GM19467 (cell line): ENCODE measurements around the gene ADAMTS12.

Source experiments
- ATAC-seq: cut with Tn5 transposase; IDR thresholded peaks from one replicate; pipeline ENCODE4 v1.9.1; 2021; ENCODE audit warnings: mild to moderate bottlenecking, moderate library complexity; ENCODE audit not compliant: unreplicated experiment

Gene ADAMTS12

DNA sequence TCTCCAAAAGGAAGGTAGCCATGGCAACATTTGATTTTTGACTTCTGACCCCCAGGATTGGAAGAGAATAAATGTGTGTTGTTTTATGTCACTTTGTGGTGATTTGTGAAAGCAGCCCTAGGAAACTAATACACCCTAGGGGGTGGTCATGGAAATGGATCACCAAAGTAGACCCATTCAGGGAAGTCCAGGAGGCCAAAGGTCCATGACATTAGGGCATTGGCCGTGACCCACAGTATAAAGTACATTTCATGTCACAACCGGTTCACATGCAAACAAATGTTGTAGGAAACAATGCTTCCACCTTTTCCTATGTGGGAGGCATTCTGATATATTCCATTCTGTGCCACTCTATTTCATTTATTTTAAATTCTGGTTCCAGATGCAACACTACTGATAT, 128.4 kb downstream of the ADAMTS12 start:
- no peak for ATAC-seq

DNA sequence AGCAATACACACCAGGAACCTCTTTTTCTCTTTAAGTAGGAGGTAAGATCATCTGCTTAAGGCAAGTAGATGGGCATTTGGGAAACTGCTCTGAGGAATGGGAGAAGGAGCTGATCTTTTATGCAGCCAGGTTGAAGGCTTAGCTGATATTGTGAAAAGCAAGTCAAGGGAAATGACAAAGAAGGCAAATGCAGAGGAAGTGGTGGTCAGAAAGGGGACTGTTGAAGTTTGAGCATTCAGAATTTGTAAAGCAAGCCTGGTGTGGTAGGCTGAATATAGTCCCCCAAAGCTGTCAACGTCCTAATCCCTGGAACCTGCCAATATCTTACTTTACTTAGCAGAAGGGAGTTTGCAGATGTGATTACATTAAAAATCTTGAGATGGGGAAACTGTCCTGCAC, 128.9 kb downstream of the ADAMTS12 start:
- no peak for ATAC-seq

DNA sequence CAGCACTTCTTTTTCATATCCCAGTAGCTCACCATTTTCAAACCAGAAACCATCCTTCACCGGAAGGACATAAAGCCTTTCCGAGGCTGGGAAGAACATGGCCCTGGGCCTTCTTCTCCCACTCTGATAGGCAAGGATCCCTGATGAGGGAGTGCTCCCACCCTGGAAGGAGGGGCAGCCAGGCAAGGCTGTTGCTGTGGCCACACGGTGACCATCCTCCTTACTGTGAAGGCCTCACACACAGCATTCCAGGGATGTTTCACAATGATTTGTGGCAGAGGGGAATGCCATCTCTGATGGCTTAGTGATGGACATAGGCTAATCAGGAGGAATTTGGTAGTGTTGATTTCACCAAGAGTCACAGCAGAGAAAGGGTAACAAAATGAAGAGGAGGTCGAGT, 130.7 kb downstream of the ADAMTS12 start:
- no peak for ATAC-seq

DNA sequence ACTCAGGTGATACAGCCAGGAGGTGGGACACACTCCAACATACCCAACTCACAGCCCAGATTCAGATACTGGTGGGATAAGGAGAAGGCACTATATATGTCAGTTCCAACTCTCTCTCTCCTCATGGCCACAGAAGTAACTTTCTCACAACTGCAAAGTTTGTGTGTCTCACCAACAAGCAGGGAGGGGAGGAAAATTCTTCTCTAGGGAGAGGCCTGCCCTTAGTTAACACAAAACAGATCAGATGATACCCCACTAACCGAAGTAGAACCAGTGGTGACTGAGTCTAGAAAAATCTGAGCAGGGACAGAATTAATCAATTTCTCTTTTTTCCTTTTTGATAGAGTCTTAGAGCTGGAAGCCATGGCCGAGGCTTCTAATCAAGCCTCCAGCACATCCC, 133.1 kb downstream of the ADAMTS12 start:
- ATAC-seq, result no peak

DNA sequence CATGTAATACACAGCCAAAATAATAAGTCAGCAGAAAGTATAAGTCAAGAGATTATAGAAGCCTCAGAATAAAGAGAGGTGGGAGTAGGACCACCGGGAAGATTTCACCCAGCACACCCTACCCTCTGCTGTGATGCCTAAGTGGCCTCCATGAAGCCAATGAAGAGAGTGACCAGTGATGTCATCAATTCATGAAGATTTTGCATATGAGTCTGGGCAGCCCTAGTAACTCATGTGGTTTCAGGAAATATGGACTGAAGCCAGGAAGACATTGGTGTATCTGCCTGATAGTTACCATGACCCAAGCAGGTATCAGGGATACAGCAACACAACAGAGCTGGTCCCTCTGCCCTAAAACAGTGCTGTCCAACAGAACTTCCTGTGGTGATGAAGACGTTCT, 135.3 kb downstream of the ADAMTS12 start:
- no peak for ATAC-seq

DNA sequence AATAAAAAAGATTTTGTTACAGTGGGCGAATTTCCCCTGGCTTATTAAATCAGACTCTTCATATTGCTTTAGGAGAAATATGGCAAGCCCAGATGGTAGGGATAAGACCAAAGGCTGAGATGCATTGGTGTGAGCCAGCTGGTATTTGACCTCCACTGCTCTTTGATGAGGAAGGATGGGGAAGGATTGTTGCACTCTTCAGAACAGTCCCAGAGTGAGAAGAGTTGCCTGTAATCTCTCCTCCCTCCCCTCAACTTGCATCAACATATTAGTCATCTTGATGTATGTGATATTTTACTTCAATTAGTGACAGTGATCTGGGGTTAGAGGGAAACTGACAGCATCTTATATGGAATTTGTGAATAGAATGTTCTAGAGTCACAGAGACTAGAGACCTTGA, 136.6 kb downstream of the ADAMTS12 start:
- ATAC-seq, result no peak

DNA sequence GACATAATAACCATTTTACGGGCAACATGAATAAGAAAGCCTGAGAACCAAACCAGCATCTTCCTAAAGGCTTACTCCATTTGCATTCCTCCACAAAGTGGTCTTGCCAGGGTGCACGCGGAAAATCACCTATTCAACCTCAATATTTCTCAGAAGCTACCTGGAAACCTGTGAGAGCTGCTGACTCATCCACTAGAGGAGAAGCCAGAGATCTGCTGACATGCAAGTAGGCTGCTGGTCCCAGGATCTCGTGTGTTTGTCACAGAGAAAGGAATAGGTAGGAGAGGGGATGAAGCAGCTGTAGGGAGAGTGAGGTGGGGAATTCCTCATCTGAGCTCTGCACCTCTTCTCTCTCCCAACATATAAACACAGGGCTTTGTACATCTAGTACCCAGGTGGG, 138.1 kb downstream of the ADAMTS12 start:
- ATAC-seq, result no peak

DNA sequence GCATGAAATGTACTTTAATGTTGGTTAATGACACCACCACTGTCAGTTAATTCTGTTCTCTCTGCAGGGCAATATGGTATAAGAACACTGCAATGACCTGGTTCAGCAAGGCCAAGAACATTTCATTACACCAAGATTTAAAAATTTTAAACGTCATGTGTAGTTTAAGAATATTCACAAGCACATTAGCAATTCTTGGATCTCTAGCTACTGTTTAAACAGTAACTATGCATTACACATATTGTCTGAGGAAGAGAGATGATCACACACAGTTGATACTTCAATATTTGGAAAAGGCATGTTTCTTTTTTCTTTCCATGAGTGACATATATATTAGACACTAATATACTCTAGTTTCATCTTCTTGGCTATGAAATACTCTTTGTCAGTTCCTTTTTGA, 143.0 kb downstream of the ADAMTS12 start:
- ATAC-seq, result no peak

DNA sequence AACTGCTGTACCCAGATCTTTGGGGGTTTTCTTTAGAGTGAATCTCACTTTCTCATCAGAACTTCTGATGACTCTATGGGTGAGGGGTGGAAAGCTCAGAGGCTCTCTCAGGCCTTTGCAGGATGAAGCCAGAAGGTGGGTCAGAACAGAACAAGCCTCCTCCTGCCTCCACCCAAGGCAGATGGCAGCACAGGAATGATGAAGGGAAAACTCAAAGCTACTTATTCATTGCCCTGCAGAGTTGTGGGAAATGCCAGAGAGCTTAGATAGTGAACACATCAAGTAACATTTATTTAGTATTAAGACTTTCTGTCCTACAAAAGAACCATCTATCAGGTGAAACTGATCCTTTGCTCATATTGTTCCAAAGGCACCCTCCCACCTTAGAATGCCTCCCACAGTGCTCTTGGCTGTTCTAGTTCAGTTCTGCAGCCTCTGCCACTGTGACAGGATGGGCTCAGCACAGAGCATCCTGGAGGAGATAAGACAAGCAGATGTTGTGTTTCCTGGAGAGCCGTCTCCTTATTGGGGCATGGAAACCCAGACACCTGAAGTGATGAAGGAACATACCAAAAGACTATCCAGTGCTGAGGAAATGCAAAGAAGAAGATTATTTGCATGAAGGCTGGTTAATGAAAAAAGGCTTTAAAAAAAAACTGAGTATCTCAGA, 146.6 kb downstream of the ADAMTS12 start:
- ATAC-seq, result no peak

DNA sequence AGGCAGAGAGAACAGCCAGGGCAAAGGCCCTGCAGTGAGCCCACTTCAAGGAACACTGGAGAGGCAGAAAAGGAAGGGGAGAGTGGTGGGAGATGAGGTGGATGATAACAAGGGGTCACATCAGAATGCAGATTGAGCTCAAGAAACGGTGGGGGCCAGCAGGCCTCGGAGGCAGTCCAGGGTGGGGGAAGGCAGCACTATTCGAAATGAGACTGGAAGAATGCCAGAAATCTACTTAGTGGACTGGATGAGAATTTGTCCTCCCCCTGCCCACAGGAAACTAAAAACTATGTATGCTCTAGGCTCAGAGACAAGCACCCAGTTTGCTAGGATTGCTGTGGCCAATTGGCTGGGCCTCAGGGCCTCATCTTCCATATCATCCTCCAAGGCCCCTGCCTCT, 148.7 kb downstream of the ADAMTS12 start:
- ATAC-seq, result no peak

DNA sequence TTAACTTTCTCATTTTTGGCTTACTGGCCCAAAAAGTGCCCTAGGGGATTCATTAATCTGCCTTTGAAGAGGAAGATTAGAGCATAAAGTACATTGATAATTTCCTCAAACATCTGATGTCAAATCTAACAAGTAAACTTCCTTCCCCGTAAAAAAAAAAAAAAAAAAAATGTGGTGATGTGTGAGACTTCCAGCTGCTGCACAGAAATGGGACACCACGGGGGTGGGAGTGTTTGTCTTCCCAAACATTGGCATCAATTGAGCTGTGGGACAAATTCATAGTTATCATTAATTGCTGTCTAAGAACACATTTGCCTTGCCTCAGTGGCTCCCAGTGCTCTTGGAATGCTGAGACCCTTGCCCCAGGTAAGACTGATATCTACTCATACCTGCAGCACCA, 149.6 kb downstream of the ADAMTS12 start:
- ATAC-seq, result no peak

DNA sequence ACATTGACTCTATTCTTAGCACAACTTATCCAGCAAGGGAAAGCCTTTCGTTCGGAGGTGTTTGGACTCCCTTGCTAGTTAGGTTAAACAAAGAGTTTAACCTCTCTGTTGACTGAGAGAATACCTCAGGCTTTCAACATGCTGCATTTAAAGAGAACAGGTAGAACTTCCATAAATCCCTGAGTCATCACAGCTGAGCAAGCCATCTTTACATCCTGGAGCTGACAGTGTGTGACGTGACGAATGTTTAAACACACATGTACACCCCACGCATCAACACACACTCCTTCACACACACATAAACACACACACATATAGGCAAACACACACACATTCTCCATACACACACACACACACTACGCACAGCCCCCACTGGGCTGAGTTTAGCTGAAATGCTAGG, 152.8 kb downstream of the ADAMTS12 start:
- ATAC-seq, result no peak

DNA sequence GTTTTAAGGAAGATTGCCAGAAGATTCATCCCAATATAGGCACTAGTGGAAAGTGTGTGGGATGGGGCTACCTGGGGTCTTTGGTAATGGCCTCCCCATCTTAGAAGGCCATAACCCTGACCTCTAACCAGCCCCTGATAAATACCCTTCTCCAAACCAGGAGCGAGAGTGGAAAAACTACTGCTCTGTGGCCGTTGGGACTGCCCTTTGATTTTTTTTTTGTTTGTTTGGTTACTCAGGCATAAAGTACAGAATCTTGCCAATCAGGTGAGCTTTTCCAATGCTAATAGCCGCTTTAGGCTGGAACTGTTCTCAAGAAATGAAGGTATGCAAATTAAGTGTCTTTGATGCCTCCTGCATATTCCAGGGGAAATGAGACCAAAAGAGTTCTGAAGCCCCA, 153.7 kb downstream of the ADAMTS12 start:
- no peak for ATAC-seq

DNA sequence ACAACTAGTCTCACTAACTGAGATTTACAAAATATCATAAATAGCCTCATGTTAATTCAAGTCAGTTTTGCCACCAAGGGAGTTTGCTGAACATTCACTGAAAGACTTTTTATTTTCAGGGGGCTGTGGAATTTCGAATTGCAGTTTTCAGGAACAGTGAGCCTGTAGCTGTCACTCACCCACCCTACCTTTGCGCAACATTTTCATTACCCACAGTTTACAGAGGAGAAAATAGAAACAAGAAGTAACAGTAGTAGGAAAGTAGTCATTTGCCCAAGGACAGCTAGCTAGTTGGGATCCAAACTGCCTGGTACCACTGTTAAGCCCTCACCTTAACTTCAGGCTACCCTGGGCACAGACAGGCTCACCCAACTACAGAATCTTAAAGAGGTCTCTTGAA, 154.1 kb downstream of the ADAMTS12 start:
- ATAC-seq, result no peak

DNA sequence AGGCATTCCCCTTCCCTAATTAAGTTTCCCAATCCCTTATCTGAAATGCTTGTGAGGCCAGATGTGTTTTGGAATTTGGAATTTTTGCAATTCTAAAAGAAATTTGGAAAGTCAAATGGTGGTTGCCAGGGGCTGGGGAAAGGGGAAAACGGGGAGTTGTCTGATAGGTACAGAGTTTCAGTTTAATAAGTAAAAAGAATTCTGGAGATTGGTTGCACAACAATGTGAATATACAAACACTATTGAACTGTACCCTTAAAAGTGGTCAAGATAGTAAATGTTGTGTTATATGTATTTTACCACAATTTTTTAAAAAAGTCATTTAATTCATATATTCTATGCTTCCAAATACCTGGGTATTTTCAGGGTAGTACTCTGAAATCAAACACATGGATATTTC, 154.5 kb downstream of the ADAMTS12 start:
- no peak for ATAC-seq

DNA sequence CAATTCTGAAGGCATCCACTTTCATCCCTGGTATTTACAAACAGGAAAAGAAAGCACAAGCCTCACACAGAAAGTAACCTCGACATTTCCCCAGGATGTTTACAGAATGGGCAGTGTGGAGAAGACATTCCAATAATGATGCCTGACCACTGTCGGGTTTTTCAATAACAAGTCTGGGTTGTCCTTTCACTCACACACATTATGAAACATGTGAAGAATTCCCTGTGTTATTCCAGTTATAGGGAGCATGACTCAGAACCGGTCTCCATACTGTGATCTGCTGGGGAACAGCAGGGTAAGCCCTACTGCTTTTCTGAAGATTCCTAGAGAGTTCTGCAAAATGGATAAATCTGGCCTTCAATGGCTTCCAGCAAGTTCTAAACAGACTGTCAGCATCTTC, 155.3 kb downstream of the ADAMTS12 start:
- ATAC-seq, result no peak

DNA sequence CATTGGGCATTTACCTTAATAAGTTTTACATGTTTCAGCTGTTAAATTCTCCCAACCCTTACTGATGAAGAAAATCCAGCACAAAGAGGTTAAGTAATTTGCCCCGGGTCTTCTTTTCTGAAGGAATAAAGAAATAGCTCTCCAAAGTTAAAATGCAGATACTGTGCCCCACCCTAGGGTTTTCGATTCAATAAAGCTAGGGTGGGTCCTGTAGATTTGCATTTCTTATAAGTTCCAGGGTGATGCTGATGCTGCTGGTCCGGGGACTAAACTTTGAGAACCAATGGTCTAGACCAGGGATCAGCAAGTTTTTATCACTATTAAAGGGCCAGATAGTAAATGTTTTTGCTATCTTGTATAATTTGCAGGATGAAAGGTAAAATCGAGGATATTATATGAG, 156.7 kb downstream of the ADAMTS12 start:
- no peak for ATAC-seq

DNA sequence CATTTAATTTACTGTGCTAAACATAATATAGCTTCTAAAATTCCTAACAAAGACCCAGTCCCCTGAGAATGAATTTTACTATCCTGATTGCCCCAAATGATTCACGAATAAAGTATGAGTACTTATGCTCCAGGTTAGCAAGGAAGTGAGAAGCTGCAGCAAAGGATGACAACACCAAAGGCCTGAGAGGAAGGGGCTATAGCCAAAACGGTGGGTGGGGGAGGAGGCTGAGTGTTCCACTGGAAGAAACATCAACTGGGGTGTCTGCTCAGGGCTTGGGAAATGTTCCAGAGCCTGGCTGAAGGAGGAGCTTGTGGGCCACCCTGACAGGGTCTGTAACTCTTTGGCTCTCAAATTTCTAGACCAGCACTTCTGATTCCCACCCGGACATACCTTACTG, 157.3 kb downstream of the ADAMTS12 start:
- ATAC-seq, result no peak

DNA sequence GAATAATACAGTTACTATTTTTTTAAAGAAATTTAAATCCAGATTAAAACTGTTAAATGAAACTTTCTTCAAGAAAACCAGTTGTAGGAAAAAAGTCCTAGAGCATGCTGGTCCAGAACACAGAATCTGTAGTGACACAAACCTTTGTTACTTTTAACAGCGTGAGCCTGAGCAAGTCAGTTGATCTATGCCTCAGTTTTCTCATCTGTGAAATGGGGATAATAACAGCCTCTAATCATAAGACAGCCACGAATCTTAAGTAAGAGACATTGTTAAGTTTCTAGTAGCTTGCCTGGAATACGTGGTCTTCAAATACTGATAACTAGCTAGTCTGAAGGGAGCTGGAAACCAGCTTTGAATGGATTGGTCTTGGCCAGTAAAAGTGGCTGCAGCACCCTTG, 158.6 kb downstream of the ADAMTS12 start:
- no peak for ATAC-seq

DNA sequence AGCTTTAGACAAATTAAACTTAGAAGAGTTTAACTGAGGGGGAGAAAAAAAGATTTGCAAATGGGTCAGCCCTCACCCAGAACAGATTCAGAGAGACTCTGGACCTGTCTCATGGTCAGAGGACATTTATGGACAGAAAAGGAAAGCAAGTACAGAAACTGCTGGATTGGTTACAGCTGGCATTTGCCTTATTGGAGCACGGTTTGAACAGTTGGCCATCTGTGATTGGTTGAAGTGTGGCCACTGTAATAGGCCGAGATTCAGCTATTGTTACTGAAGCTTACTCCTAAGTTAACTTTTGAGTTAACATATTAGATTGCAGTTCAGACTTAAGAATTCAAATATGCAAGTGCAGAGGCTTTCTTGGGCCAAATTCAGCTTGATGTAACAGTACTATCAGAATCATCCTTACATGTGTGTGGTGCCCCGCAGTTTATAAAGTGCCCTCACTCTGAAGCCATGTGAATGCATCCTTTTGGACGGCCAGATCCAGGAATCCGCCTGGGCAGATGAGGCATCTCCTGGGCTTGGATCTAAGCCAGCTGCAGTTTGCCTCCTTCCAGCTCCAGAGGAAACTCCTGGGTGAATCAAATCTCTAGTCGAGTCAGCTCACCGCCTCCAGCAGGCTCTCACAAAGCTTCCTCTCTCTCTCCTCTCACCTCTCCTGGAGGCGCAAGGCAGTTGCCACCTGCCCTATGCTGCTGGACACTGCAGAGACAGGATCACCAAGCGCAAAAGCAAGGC, 165.2 kb downstream of the ADAMTS12 start:
- ATAC-seq, result no peak

DNA sequence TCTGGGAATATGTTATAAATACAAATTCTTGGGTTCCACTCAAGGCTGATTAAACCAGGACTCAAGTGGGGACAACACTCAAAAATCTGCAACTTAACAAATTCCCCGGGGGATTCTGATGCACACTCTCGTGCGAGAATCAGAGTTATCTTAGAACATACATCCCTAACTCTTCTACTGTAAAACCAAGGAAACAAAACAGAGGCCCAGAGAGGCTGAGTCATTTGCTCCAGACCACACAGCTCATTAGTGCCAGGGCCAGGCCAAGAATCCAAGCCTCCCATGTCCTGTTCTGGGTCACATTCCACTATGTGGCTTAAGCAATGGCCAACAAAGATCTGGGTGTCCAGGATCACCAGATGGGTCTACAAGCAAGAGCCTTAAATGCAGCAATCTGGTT, 166.0 kb downstream of the ADAMTS12 start:
- no peak for ATAC-seq

DNA sequence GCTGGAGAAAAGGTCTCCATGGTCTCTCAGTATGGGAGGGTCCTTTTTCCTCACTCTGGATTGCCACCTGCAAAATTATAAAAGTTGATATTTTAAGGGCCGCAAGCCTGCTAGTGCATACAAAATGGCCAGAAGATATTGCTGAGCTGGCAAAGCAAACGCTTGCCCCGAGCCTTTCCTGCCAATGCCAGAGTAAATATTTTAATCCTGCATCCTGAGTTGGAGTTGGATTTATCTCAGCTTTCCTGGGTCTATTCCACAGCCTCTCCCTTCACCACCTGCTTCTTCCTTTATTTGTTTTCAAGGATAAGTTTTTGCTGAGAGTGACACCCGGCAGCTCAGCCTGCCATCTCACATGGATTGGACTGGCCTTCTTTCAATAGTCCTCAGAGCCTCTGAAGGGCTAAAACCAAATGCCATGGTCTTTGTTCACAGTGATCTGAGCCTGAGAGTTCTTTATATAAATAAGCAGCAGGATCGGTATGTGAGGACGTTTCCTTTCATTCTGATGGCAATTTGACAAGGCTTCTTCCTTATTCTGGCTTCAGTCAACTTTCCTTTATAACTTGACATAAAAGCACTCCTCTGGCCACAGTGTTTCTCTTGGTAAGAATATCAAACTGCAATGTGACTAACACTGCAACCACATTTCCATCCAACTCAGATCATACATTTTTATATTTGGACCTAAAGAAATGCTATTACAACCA, 170.1 kb downstream of the ADAMTS12 start:
- no peak for ATAC-seq
